NCI-H526 (cell line): Measurements from ENCODE around the gene GUCA1A.
"Not testable (repeated sequence)": the region's sequence is repeated elsewhere in the genome, so short reads cannot be mapped to it uniquely, and the experiment has no call there.

Source experiments
- DNase-seq, 2 experiments: peaks; one replicate each; lab custom pipeline; 2025; lab: John Stamatoyannopoulos, UW

Gene GUCA1A

DNA sequence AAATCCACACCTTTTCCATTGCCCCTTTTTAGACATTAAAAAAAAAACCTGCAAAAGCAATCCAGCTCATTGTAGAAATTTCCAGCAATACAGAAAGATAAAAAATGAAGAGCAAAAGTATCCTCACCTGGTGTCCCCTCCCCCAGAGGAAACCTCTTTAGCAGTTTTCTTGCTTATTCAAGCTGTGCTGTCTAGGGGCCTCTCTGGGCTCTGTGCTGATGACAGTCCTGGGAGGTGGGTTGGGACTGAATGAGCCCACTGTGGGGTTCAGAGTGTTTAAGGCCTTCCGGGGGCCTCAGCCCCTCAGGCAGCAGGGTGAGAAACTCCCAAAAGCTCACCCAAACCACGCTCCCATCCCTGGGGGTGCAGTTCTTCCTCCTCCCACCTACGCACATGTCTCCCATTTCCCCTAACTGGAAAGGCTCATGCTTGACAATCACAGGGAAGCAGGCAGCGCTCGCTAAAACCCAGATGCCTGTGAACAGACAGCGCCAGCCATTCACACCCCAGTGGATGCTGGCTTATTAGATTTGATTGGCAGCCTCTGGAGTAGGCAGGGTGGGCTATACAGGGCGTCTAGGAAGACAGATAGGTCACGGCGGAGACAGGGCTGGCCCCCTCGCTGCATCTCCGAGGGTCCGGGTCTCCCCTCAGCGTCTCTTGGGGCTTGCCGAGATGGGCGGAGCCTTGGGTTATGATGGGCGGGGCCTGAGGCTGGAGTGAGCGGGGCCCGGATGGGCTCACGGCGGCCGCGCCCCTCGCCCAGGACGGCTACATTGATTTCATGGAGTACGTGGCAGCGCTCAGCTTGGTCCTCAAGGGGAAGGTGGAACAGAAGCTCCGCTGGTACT, 4.6 kb downstream of the GUCA1A start:
- DNase-seq, result peak in 1 of 2 experiments; percentile 9

DNA sequence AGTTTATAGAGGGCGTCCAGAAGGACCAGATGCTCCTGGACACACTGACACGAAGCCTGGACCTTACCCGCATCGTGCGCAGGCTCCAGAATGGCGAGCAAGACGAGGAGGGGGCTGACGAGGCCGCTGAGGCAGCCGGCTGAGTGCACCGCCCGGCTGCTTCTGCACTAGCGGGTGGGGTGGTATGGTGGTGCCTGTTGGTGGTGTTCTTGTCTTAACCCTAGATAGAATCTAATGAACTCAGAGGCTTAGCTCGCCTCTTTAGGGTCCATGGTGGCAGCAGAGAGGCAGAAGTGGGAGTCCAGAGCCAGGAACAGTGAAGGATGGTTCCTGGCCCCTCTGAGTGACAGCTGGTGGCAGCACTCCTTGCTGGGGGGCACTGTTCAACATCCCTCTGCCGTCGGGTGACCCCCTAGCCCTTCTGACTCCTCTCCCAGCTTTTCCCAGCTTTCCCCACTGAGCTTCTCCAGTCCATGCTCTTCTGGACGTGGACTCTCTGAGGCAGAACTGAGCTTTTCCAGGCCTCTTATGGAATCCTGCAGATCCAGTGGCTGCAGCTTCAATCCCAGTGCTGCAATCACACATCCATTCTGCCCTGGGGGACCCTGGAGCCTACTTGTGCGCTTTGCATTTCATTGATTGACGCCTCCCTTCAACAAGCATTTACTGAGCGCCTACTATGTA, 6.2 kb downstream of the GUCA1A start:
- peak in 1 of 2 experiments; percentile 11 for DNase-seq

DNA sequence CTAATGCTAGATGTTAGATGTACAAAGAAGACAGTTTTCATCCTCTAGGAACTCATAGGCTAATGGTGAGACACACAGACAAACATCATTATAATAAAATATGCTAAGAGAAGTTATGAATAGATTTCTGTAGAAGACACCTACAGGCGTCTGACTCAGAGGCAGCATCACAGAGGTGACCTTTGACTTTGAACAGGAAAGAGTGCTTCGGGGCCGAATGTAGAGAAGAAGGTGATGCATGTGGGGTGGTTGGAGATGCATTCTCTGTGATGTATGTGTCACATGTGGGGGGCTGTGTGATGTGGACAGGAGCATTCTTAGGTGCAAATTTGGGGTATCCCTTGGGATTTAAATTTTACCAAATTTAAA, 6.8 kb downstream of the GUCA1A start:
- no peak for DNase-seq

DNA sequence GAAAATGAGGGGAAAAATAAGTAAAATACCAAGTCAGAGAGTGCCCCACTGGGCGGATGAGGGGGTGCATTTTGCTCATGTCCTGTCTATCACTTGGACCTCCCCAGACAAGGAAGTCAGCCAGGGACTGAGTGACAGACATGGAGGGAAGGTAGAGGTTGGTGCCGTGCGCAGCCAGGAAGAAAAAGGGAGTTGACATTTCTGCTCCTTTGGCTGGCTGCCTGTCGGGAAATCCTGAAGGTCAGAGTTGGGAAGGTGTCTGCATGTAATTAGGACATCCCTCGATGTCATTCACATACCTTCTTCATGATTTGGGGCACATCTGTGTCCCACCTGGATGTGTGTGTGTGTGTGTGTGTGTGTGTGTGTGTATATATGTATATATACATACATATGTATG, 8.9 kb downstream of the GUCA1A start:
- DNase-seq, result no peak

DNA sequence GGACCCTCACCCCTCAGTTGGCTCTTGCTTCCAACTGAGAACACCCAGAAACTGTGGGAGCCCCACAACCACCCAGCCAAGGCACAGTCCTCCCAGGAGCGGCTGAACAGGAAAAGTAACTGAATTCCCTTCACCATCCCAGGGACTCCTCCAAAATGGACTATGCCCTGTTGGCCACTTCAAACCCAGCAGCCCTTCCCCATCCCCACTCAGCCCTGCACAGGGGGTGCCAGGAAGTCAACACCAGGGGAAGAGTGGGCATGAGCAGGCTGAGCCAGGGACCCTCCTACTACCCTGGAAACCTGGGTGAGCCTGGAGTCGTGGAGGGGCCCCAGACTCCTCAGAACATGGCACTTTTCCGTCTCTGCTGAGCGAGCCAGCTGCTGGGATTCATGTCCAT, 11.3 kb downstream of the GUCA1A start:
- no peak for DNase-seq

- no peak for DNase-seq
These were observed 12.4 kb downstream of the GUCA1A start for GRCh38 chr6:42185597-42185996.

DNA sequence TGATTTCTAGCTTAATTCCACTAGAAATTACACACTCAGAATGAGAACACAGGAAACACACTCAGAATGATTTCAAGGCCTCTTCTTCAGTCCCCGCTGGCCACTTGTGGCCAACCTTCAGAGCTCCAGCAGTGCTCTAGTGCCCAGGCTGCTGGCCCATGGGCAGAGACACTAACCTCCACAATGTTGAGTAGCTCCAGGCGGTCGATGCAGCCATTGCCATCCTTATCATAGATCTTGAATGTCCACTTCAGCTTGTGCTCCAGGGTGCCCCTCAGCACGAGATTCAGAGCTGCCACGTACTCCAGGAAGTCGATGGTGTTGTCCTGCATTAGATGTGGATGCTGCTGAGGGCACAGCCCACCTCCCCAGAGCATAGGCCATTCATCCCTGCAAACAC, 15.2 kb downstream of the GUCA1A start:
- no peak for DNase-seq

DNA sequence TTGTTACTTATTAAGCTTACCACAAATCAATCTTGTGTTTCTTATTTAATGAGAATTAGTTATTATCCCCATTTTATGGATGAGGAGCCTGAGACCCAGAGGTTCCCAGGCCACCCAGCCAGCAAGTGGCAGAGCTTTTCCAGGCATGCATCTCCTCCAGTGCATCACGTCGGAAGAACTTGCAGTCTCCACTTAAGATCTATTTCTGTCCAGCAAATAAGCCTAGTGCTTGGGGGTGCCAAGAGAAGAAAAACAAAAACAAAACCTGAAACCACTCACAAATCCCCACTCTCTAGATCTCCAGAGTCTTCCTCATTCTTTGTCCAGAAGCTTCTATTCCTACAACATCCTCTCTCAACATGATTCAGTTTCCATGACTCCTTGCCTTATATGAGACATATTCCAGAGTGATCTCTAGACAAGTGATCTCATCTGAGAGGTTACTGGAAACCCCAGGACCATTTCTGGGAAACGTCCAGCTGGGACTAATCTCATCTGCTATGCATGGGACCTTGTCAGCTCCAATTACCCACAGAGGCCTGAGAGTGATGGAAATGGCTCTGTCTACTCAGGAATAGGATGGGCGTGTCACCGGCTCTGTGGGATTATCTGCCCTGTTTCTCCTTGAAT, 17.5 kb downstream of the GUCA1A start:
- no peak for DNase-seq

DNA sequence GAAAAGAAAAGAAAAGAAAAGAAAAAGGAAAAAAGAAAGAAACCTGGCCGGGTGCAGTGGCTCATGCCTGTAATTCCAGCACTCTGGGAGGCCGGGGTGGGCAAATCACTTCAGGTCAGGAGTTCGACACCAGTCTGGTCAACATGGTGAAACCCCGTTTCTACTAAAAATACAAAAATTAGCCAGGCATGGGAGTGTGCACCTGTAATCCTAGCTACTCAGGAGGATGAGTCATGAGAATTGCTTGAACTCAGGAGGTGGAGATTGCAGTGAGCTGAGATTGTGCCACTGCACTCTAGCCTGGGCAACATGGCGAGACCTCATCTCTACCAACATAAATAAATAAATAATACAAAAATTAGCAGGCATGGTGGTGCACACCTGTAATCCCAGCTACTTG, 19.2 kb downstream of the GUCA1A start:
- DNase-seq, result not testable (repeated sequence)

- no peak for DNase-seq
These were observed 20.3 kb downstream of the GUCA1A start for GRCh38 chr6:42193491-42193894.

GRCh38 chr6:42194056-42194455, 20.9 kb downstream of the GUCA1A start:
- DNase-seq, result no peak

DNA sequence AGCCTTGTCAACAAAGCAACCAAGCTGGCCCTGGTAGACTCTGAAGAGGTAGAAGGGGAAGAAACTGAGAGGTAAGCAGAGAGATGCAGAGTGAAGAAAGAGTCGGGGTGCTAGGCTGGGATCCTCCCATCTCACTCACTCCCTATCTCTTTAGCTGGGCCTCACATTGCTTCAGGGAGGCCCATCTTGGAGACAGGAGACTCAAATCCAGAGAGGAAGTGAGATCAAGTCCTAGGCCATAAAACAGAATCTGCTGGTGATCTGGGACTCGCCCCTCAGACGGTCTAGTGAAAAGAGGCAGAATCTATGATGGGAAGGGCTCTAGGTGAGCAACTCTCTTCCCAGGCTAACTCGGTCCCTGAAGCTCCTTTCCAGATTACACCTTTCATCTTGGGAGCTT, 22.3 kb downstream of the GUCA1A start:
- no peak for DNase-seq

- no peak for DNase-seq
These were observed 24.6 kb downstream of the GUCA1A start for GRCh38 chr6:42197555-42198362.

DNA sequence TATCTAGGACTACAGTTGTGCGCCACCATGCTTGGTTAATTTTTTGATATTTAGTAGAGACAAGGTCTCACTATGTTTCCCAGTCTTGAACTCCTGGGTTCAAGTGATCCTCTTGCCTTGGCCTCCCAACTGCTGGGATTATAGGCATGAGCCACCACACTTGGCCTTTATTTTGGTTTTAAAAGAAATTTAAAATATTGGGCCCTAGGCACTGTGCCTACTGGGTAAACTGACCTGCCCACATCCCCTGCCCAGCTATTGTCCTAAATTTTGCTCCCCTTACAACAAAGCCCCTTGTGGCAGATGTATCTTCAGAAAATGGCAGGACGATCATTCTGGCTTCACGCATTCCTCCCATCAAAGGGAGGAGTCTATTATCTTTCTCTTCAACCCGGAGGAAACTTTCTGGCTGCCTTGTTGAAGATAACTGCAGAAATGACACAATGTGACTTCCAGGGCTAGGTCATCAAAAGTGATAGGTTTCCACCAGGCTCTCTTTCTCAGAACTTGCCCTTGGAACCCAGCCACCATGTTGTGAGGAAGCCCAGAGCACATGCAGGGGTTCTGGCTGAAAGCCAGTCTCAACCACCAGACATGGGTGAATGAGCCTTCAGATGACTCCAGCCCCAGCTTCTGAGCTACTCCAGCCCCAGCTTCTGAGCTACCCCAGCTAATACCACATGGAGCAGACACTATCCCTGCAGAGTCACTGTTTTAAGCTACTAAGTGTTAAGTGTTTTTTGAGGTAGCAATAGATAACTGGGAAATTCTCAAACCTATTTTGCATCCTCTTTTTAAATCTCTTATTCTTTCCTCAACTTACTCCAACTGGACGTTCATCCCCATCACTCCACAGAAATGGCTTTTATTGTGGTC, 26.2 kb downstream of the GUCA1A start:
- no peak for DNase-seq

GRCh38 chr6:42200035-42200434, 26.9 kb downstream of the GUCA1A start:
- no peak for DNase-seq

DNA sequence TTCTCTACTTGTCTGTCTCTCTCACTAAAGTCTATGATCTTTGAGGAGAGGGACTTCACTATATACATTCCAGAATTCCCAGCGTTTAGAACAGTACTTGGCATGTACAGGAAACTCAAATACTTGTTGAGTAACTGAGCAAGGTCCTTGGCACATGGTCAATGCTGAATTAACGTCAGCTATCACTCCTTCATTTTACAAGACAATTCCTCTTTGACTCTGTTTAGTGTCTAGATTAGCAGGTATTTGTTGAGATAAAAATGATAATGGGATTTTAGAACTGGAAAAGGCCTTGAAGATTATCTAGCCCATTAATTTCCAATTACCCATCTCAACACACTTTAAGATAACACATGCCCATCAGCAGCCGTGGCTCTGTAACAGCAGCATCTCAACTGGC, 28.2 kb downstream of the GUCA1A start:
- no peak for DNase-seq

- DNase-seq, result not testable (repeated sequence)
These were observed 29.2 kb downstream of the GUCA1A start for GRCh38 chr6:42202131-42202915.

GRCh38 chr6:42203183-42203582, 30.0 kb downstream of the GUCA1A start:
- no peak for DNase-seq

DNA sequence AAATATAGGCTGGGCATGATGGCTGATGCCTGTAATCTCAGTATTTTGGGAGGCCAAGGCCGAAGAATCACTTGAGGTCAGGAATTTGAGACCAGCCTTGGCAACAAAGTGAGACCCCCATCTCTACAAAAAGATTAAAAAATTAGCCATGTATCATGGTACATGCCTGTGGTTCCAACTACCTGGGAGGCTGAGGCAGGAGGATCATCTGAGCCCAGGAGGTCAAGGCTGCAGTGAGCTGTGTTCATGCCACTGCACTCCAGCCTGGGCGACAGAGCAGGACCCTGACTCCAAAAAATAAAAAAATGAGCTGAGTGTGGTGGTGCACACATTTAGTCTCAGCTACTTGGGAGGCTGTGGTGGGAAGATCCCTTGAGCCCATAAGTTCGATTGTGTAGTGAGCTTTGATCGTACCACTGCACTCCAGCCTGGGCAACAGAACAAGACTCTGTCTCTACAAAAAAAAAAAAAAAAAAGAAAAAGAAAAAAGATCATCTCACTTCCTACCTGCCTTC, 31.7 kb downstream of the GUCA1A start:
- DNase-seq, result no peak

DNA sequence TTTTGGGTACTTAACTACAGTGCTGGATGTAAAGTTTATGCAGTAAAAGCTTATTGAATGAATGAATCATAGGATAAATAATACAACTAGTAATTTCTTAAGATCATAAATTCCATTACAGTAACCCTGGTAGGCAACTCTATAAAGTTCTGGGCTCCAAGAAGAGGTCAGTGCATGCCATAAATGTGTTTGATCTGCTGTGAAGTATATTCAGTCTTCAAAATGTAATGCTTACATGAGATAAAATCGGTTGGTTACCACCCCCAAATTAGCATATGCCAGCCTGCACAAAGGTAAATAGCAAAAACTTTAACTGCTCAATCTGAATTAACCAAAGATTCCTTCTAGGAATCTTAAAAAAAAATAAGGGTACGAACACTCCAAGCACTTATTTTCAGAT, 34.4 kb downstream of the GUCA1A start:
- not testable (repeated sequence) for DNase-seq
